Mesodermal cell (in vitro differentiated cells): ENCODE results near the gene USP20.
A peak's percentile ranks its signal among the peaks of the same experiment; 100 is the strongest.
"Not testable (repeated sequence)": the region's sequence is repeated elsewhere in the genome, so short reads cannot be mapped to it uniquely, and the experiment has no call there.

Experiments
- H3K27ac ChIP-seq: 2 replicates; pipeline ENCODE4 v1.7.0; 2013; ENCODE audit warnings: mild to moderate bottlenecking, low read depth, low read length, moderate library complexity; ENCODE audit not compliant: severe bottlenecking
- H3K36me3 ChIP-seq: 2 replicates; pipeline ENCODE4 v1.7.1; 2013; ENCODE audit warnings: mild to moderate bottlenecking, low read length, moderate library complexity; ENCODE audit not compliant: control insufficient read depth, insufficient read depth
- H3K4me1 ChIP-seq: one replicate; pipeline ENCODE4 v1.7.1; 2013; ENCODE audit warnings: mild to moderate bottlenecking, low read length; ENCODE audit not compliant: insufficient read depth, control insufficient read depth, poor library complexity, severe bottlenecking
- H3K4me3 ChIP-seq: 2 replicates; pipeline ENCODE4 v1.7.0; 2013; ENCODE audit warnings: low read length, control low read depth, mild to moderate bottlenecking; ENCODE audit not compliant: insufficient read depth, poor library complexity, severe bottlenecking; ENCODE audit errors: extremely low read depth
- H3K9me3 ChIP-seq: 2 replicates; pipeline ENCODE4 v1.7.1; 2013; ENCODE audit warnings: mild to moderate bottlenecking, low read length, moderate library complexity; ENCODE audit not compliant: control insufficient read depth
- WGBS, 2 experiments: methylation state at CpG; one replicate each; pipeline ENCODE4 v1.1.5; 2013; ENCODE audit warnings: missing lambda C conversion rate in 2 of 2; ENCODE audit not compliant: insufficient coverage in 2 of 2; 5-methylcytosine and 5-hydroxymethylcytosine counted together

Gene USP20

DNA sequence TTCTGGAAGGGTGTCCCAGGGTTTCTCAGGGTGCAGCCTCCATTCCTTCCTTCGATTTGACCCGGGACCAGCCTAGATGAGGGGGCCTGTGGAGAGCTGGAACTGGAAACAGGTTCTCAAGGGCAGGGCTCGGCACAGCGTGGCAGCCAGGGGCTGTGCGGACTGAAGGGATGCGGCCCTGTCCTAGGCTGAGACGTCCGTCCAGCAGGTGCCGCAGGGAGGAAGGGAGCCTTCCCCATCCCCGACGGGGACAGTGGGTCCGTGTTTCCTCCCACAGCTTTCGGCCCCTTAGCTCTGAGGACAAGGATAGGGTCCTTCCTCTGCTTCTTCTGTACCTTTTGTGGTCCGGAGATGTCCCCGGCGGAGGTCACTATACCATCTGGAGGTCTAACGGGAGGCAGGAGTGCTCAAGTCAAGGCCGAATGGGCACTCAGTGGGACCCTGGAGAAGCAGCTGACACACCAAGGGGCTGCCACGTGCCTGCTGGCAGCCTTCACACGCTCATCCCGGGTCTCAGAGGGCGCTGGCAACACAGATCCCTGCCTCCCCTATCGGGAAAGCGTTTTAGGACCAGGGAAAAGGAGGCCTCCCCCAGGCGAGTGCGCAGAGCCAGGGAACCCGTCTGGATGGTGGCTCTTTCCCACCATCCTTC lies 49.9 kb downstream of the USP20 start:
- H3K4me3 ChIP-seq, result no peak overlapping the region
- no peak overlapping the region for H3K27ac ChIP-seq
- WGBS, 2 experiments, result 70 to 75% methylated on average over 27 of the region's 27 CpGs
- H3K9me3 ChIP-seq, result no peaks in the 10 kb centered on the region
- peaks cover 47% of the 10 kb centered on the region for H3K4me1 ChIP-seq
- H3K36me3 ChIP-seq, result peaks cover 37% of the 10 kb centered on the region

DNA sequence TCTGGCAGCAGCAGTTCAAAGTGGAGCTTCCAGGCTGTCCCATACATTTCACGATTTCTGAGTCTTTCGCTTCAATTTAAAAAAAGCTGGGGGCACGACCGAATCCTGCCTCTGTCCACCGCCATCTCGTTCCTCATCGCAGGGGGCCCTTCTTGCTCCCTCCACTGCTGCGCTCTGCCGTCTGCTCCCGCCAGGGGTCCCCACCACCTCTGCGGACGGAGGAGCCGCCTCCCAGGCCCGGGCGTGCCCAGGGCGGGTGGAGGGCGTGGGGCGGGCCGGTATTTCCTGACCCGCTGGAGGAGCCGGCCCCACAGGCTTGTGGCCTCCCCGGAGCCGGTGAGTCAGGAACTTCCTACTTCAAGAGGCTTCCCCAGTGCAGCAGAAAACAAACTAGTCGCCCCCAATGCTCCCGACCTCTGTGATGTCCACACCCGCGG lies 50.4 kb downstream of the USP20 start:
- Histone ChIP-seq H3K27ac (peak overlapping the region; percentile 24), H3K9me3 (no peaks in the 10 kb centered on the region), H3K36me3 (peaks cover 39% of the 10 kb centered on the region), H3K4me1 (peaks cover 47% of the 10 kb centered on the region), H3K4me3 (no peak overlapping the region)
- WGBS, 2 experiments, result 5 to 8% methylated on average over 24 to 26 of the region's 27 CpGs

DNA sequence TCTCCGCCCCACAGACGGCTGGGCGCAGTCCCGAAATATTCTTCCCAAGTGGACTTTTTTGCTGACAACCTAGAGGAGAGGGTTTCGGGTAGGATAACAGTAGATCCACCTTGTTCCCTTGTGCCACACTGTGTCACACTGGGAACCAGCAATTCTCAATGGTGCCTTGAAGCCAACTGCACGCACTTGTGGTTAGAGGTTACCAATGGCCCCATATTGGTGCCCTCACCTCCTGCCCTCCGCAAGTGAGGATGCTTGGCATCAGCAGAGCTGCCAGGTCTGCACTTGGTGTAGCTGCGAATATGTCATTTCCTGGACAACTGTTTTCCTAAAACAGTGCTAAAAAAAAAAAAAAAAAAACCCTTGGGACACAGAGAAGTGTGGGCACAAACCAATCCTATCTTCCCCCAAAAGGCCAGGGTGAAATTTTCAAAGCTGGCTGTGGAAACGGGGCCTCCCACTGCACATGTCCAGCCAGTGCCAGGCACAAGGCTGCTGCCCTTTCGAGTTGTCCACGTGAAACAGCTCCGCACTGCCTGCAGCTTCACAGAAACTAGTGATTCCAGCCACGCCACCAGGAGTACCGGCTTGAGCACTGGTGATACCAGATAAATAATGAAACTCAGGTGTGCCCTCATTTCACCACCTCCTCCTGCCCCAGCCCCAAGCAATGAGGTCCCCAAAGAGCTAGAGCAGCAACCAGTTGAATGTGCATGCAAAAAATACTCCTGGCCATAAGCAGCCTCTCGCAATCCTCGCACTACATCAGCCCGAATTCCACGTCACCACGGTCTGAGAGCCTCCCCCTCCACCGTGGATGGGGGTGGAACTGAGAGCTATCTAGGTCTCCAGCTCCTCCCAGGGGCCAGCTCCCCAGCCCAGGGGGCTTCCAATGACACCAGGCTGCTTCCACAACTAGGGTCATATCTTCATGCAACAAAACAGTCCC lies 51.2 kb downstream of the USP20 start:
- peaks cover 39% of the 10 kb centered on the region for H3K36me3 ChIP-seq
- H3K27ac ChIP-seq, result peak overlapping the region; percentile 24
- H3K9me3 ChIP-seq, result no peaks in the 10 kb centered on the region
- H3K4me1 ChIP-seq, result peaks cover 47% of the 10 kb centered on the region
- H3K4me3 ChIP-seq, result no peak overlapping the region
- 92 to 94% methylated on average over 12 to 16 of the region's 20 CpGs for WGBS, 2 experiments

DNA sequence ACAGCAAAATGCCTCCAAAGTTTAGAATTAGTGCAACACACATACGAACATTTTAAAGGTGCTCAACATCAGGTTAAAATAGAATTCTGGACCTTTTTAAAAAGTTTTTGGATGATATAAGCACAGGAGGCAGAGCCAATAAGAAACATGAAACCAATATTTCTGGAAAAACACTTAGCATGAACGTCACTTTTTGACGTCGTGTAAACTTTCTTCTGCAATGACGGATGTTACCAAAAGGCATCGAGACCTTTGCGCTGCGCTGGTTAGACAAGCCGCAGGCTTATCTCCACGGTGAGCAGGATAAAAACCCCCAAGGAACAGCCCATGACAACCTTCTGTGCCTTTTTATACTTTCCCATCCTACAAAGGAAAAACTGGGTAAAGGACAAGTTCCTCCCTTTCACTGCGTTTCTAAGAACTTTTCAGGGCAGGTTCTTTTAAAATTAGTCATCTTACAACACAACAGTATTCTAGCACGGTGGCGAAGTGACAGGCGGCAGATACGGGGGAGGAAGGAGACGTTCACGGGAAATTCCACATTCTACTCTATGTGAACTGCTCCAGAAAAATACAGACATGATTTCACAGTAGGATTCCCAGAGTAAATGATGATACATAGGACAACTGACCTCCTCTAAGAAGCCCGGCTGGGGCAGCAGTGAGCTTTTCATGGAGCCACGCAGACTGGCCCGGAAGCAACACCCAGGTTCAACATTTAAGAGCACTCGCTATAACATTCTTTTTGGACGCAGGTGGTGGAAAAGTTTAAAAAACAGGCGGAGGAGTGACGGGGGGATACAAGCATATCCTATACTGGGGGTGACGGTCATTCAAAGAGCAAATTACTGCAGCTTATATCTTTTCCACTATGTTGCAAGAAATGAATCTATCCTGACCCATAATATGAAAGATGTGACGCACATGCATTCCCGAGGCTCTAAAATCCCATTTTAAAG lies 52.4 kb downstream of the USP20 start:
- 82 to 86% methylated on average over 20 to 21 of the region's 27 CpGs for WGBS, 2 experiments
- Histone ChIP-seq H3K9me3 (no peaks in the 10 kb centered on the region), H3K4me3 (no peak overlapping the region), H3K36me3 (peaks cover 39% of the 10 kb centered on the region), H3K4me1 (peaks cover 47% of the 10 kb centered on the region), H3K27ac (peak overlapping the region; percentile 57)

DNA sequence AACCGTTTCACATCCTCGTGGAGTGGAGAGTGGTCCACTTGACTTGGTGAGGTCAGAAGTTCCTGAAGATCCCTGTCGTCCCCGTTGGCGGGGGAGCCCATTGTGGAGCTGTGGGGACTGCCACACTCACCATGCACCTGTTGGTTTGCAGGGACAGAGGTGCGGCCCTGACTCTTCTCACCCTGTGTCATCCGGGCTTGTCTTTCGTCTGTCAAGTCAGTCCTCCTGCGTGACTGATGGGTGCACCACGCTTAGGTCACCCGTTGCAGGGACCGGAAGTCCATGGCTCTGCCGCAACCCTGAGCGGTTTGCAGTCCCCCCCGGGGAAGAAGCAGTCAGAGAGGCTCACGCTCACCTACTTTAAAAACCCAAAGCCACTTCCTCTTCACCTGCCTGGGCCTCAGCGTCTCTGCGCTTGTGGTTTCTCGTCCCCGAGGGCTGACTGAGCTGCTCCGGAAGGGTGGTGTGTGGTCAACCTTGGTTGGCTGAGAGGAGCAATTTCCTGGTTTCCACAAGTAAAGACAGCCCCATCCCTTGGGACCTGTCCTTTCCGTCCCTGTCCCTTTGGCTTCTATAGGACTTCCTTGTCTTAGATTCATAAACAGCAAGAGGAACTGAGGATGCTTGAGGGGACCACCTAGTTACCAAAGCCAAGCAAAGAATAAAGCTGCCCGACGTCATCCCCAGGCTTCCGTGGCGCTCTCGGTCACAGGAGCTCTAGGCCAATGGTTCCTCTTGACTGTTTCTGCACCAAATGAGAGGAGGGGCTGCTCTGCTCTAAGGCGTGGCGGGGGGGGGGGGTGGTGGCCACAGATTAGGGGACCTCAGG lies 53.2 kb downstream of the USP20 start:
- H3K4me3 ChIP-seq, result no peak overlapping the region
- peaks cover 47% of the 10 kb centered on the region for H3K4me1 ChIP-seq
- H3K9me3 ChIP-seq, result no peaks in the 10 kb centered on the region
- peaks cover 43% of the 10 kb centered on the region for H3K36me3 ChIP-seq
- no peak overlapping the region for H3K27ac ChIP-seq
- WGBS, 2 experiments, result 86 to 89% methylated on average over 19 to 29 of the region's 29 CpGs

DNA sequence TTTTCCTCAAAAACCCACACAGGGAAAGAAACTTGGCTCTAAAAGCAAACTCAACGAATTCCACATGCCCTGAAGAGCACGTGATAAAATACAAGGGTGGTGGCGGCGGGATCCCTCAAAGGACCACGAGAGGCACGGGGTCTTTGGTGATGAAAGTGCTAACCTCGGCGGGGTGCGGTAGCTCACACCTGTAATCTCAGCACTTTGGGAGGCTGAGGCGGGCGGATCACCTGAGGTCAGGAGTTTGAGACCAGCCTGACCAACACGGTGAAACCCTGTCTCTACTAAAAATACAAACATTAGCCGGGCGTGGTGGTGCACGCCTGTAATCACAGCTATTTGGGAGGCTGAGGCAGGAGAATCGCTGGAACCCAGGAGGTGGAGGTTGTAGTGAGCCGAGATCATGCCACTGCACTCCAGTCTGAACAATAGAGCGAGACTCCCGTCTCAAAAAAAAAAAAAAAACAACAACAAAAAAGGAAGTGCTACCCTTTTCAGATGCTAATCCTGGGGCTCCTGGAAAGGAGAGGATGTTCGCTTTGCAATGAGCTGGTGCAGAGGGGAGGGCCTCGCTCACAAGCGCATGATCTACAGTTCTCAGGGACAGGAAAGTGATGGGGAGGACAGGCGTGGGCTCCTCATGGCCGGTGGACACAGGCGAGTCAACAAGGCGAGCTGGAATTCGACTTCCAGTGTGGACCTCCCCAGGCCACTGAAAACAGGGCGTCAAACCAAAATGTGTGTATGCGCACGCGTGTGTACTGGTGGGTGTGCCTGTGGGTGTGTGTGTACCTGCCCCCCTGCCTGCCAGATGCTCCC lies 54.1 kb downstream of the USP20 start:
- peaks cover 42% of the 10 kb centered on the region for H3K4me1 ChIP-seq
- no peak overlapping the region for H3K27ac ChIP-seq
- peaks cover 49% of the 10 kb centered on the region for H3K36me3 ChIP-seq
- WGBS, 2 experiments, result 87 to 93% methylated on average over 21 of the region's 31 CpGs
- H3K4me3 ChIP-seq, result no peak overlapping the region
- no peaks in the 10 kb centered on the region for H3K9me3 ChIP-seq

DNA sequence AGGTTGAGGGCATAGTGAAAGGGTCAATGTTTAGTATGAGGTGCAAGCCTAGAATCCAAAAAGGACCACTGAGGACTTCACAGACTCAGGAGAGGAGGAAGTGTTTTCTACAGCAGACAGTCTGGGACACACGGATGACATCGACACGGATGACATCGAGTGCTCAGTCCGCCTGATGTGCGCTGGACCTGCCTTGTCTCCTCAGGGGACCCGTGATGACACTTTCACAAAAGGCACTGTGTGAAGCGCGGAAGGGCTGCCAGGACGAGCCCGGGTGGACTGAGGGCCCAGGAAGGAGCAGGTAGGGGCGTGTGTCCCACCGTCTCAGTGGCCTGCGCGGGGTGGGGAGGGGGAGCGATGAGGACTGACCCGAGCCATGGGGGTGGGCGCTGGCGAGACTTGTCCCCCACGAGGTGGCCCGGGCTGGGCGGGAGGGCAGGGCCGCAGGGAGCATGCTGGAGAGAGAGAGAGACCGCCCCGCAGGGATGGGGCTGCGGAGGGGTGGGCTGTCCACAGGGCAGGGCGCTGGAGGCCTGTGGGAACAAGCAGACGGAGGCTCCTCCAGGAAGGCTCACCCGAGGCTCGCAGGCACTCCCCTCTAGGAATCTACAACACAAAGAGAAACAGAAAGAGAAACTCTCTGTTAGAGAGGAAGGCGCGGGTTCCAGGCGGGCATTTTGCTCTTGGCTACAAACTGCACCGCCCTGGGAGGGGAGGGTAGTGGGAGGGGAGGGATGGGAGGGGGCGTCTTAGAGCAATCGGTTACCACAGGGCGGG lies 54.9 kb downstream of the USP20 start:
- WGBS, 2 experiments, result 58 to 67% methylated on average over 25 to 26 of the region's 37 CpGs
- peaks cover 57% of the 10 kb centered on the region for H3K36me3 ChIP-seq
- H3K4me3 ChIP-seq, result no peak overlapping the region
- no peaks in the 10 kb centered on the region for H3K9me3 ChIP-seq
- H3K27ac ChIP-seq, result no peak overlapping the region
- peaks cover 35% of the 10 kb centered on the region for H3K4me1 ChIP-seq

DNA sequence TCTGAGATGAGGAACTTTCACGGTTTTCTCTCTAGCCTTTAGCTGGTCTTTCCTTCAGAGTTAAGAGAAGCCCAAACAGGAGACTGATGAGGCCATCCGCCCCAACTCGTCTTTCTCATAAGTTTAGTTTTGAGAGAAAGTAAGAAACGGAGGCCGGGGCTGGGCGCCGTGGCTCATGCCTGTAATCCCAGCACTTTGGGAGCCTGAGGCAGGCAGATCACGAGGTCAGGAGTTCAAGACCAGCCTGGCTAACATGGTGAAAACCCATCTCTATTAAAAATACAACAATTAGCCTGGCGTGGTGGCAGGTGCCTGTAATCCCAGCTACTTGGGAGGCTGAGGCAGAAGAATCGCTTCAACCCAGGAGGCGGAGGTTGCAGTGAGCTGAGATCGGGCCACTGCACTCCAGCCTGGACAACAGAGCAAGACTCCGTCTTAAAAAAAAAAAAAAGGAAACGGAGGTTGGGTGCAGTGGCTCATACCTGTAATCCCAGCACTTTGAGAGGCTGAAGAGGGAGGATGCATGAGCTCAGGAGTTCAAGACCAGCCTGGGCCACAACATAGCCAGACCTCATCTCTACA lies 55.6 kb downstream of the USP20 start:
- WGBS, 2 experiments, result 85 to 86% methylated on average over 12 to 13 of the region's 14 CpGs
- Histone ChIP-seq H3K4me1 (peaks cover 31% of the 10 kb centered on the region), H3K36me3 (peaks cover 64% of the 10 kb centered on the region)
- H3K4me3 ChIP-seq, H3K27ac ChIP-seq, H3K9me3 ChIP-seq: not testable (repeated sequence)
